Suprapubic skin (tissue), 4 donors: ENCODE results near the gene FAM53A. TPM values are rescaled to one million over a fixed set of nuclear protein-coding genes. Genes with fewer than 3 reads are reported as not detected.

Experiments used
- DNase-seq, 2 donors: peaks; one replicate each; pipeline ENCODE4 v3.0.0-alpha.2; 2019; ENCODE audit warnings: low spot score in 2 of 2
- H3K27ac ChIP-seq: fragments of 200-600 bp; sonication (generic); one replicate; pipeline ENCODE4 v1.5.1; 2019
- H3K27me3 ChIP-seq: fragments of 200-600 bp; sonication (generic); one replicate; pipeline ENCODE4 v1.5.1; 2019
- H3K36me3 ChIP-seq: fragments of 200-600 bp; sonication (generic); one replicate; pipeline ENCODE4 v1.5.1; 2019
- H3K4me1 ChIP-seq: fragments of 200-600 bp; sonication (generic); one replicate; pipeline ENCODE4 v1.5.1; 2019
- H3K4me3 ChIP-seq: fragments of 200-600 bp; sonication (generic); one replicate; pipeline ENCODE4 v1.5.1; 2019; ENCODE audit warnings: mild to moderate bottlenecking
- H3K9me3 ChIP-seq: fragments of 200-600 bp; sonication (generic); one replicate; pipeline ENCODE4 v1.5.1; 2019
- EP300 ChIP-seq: sonication (generic); formaldehyde crosslinking; IDR thresholded peaks from one replicate; pipeline ENCODE4 v1.6.1; 2017; ENCODE audit warnings: antibody characterized with exemption
- POLR2A ChIP-seq, 2 donors: fragments of 450-650 bp; IDR thresholded peaks; one replicate each; pipeline ENCODE4 v1.6.1; 2017; ENCODE audit warnings: antibody characterized with exemption in 2 of 2, mild to moderate bottlenecking in 2 of 2, moderate library complexity in 2 of 2
- POLR2AphosphoS5 ChIP-seq, 3 donors: sonication (generic); formaldehyde crosslinking; IDR thresholded peaks; one replicate each; pipeline ENCODE4 v1.6.1; 2017; ENCODE audit warnings: antibody characterized with exemption in 3 of 3
- WGBS: methylation state at CpG from one replicate; pipeline ENCODE4 v1.1.5; 2018; 5-methylcytosine and 5-hydroxymethylcytosine counted together
- total RNA-seq, 4 donors: library from RNA; depleted of rRNA; stranded (reverse); fragments of >200 nt; gene quantifications; one replicate each; pipeline ENCODE4 v1.1.0, GENCODE V29; 2016
- TF ChIP-seq, protein P1 (sequence below), 2 donors: fragments of 200-600 bp in 1 of 2; fragments of 450-650 bp in 1 of 2; sonication (generic) in 1 of 2; IDR thresholded peaks; one replicate each; pipeline ENCODE4 v1.5.1; 2016 to 2019; ENCODE audit warnings: antibody characterized with exemption in 2 of 2, mild to moderate bottlenecking in 1 of 2, moderate library complexity in 1 of 2

The FAM53A gene
- total RNA-seq, 4 donors from 2014 or later: 2.2 to 8.0 (median 4.9) TPM

DNA sequence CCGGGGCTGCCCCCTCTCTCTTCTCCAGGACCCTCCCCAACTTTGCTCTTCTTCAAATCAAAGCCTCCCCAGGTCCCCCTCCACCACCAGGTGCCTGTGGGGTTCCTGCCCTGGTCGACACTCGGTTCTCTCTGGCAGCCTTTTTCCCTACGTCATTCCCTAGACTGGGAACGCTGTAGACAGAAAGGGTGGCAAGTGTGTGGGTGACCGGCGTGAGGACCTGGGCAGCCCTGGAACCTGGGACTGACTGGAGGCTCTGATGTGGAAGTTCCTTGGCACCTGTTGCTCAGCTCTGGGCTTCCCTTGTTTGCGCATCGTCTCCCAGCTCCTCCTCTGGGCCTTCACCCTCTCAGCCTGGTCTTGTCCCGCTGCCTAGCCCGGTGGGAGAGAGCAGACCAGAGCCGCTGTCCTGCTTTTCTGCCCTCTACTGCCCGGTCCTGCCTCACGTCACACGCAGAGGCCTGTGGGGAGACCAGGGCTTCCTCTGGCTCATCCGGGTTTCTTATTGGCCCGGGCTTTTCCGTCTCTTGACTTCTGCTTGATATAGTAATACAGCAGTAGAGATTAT is 38.5 kb upstream of the FAM53A start:
- peak in 1 of 2 donors; percentile 63 for DNase-seq
- Histone ChIP-seq H3K27ac (peak overlapping the region; percentile 42), H3K4me1 (peaks cover 62% of the 10 kb centered on the region), H3K4me3 (peak overlapping the region; percentile 90), H3K9me3 (no peaks in the 10 kb centered on the region), H3K36me3 (peaks cover 4% of the 10 kb centered on the region), H3K27me3 (no peaks in the 10 kb centered on the region)
- TF ChIP-seq, protein P1, sequence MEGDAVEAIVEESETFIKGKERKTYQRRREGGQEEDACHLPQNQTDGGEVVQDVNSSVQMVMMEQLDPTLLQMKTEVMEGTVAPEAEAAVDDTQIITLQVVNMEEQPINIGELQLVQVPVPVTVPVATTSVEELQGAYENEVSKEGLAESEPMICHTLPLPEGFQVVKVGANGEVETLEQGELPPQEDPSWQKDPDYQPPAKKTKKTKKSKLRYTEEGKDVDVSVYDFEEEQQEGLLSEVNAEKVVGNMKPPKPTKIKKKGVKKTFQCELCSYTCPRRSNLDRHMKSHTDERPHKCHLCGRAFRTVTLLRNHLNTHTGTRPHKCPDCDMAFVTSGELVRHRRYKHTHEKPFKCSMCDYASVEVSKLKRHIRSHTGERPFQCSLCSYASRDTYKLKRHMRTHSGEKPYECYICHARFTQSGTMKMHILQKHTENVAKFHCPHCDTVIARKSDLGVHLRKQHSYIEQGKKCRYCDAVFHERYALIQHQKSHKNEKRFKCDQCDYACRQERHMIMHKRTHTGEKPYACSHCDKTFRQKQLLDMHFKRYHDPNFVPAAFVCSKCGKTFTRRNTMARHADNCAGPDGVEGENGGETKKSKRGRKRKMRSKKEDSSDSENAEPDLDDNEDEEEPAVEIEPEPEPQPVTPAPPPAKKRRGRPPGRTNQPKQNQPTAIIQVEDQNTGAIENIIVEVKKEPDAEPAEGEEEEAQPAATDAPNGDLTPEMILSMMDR (IDR thresholded peaks at IDR 0.05): no peak
- TF ChIP-seq POLR2A (IDR thresholded peaks at IDR 0.05): no peak
- TF ChIP-seq POLR2AphosphoS5 (IDR thresholded peaks at IDR 0.05): no peak
- TF ChIP-seq EP300: no peak
- 61% methylated on average over 18 of the region's 18 CpGs for WGBS

DNA sequence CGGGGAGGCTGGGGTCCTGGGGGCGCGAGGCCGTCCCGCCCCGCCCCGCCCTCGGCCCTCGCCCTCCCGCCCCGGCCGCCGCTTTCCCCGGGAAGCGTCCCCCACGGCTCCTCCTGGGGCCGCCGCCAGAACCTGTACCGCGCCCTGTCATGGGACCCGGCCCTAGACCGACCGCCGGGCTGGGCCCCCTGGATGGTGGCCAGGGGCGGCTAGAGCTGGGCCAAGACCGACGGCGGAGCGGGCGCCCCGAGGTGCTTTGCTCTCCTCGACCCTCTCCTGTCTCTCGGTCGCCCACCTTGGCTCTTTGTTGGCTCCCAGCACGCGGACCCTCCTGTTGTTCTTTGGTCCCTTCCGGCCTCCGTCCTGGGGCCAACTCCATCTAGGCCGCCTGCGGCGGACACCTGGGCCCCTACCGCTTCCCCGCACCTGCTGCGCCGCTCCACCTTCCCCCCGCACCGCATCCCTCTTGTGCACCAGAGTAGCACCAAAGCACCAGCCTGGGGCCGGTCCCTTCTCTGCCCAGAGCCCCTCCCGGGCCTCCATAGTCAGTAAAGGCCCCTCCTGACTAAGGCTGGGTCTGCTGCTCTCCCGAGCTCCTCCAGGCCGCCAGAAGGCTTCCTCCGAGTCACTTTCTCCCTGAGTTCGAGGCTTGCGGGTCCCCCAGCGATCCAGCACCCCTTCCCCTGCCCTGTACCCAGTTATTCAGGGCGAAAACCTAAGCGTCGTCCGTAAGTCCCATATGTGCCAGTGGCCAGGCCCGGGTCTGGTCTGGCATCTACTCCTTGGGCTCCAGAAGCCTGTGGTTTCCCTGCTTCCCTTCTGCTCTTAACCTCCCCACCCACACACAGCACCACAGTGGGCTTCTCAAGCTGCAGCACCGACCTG is 37.8 kb upstream of the FAM53A start:
- H3K27ac ChIP-seq: peak overlapping the region; percentile 96
- peak overlapping the region; percentile 90 for H3K4me3 ChIP-seq
- DNase-seq: peak in 1 of 2 donors; percentile 66
- H3K27me3 ChIP-seq: no peaks in the 10 kb centered on the region
- TF ChIP-seq, protein P1 (IDR thresholded peaks at IDR 0.05): no peak
- no peak for TF ChIP-seq POLR2AphosphoS5 (IDR thresholded peaks at IDR 0.05)
- no peak for TF ChIP-seq EP300
- no peak for TF ChIP-seq POLR2A (IDR thresholded peaks at IDR 0.05)
- 6% methylated on average over 40 of the region's 61 CpGs for WGBS
- peaks cover 62% of the 10 kb centered on the region for H3K4me1 ChIP-seq
- no peaks in the 10 kb centered on the region for H3K9me3 ChIP-seq
- H3K36me3 ChIP-seq: peaks cover 12% of the 10 kb centered on the region

DNA sequence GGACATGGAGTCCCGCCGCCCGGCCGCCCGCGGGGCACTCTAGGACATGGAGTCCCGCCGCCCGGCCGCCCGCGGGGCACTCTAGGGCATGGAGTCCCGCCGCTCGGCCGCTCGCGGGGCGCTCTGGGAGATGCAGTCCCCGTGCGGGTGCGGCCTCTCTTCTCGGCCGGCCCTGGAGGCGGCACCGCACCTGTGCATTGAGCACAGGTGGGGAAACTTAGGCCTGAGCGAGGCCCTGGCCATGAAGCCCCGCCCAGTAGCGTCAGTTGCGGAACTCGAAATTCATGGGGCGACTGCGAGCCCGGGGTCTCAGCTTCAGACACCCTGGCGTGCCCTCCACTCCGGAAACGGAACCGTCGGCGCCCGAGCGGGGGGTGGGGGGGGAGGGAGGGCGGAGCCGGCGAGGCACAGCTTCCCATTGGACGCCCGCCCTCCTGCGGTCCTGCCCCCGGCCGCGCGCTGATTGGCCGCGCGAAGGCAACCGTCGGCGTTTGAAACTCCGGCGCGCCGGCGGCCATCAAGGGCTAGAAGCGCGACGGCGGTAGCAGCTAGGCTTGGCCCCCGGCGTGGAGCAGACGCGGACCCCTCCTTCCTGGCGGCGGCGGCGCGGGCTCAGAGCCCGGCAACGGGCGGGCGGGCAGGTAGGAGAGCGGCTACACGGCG is 37.0 kb upstream of the FAM53A start, which contains the start of the genes TACC3 and TMEM129:
TACC3 (plus strand) TSS at position 519 of the 663 bp plus-strand sequence. CDS start 1,901 bp downstream, outside the sequence.
TMEM129 (minus strand) TSS at position 321 of the 663 bp plus-strand sequence. CDS start 486 bp downstream, outside the sequence.
- 1% methylated on average over 16 of the region's 83 CpGs for WGBS
- peaks cover 60% of the 10 kb centered on the region for H3K4me1 ChIP-seq
- peak; percentile 95 to 96 for DNase-seq
- peak within 1 kb of the TSS; percentile 96 for H3K27ac ChIP-seq
- H3K9me3 ChIP-seq: no peaks in the 10 kb centered on the region
- H3K27me3 ChIP-seq: no peaks in the 10 kb centered on the region
- H3K36me3 ChIP-seq: peaks cover 12% of the 10 kb centered on the region
- no peak for TF ChIP-seq EP300
- TF ChIP-seq POLR2AphosphoS5 (IDR thresholded peaks at IDR 0.05): peak; percentile 45 to 68 (median 54)
- TF ChIP-seq, protein P1 (IDR thresholded peaks at IDR 0.05): no peak
- peak within 1 kb of the TSS; percentile 90 for H3K4me3 ChIP-seq

DNA sequence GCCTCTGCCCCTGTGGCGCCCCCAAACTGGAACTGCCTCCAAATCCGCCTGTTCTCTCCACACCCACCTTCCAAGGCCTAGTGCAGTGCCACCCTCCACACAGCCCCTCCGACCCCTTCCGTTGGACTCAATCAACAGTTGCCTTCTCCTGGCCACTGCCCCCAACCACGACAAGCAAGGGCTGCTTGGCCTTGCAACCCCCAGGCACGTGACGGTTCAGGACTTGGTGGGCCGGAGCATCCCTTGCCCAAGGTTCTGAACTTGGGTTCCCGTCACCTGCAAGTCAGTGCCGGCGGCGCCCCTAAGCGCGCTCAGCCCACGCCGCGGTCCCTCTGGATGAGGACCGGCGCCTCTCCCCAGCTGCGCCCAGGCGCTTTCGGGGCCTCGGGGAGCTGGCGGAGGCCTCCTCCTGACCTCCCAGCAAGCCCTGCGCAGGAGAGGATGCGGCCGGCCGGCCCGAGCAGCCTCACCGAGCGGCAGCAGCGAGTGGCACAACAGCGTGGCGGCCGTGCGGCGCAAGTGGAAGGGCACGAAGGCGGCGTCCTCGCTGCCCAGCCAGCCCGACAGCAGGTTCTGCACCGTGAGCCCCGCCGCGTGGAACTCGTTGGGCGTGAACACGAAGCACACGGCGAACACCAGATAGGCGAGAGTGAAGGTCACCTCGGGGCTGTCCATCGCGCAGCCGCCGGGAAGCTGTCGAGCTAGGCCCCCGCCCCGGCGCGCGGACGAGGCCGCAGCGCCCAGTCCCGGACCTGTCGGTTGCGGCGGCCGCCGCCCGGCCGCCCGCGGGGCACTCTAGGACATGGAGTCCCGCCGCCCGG is 36.3 kb upstream of the FAM53A start:
- H3K4me3 ChIP-seq: peak overlapping the region; percentile 90
- H3K4me1 ChIP-seq: peaks cover 64% of the 10 kb centered on the region
- H3K9me3 ChIP-seq: no peaks in the 10 kb centered on the region
- peaks cover 12% of the 10 kb centered on the region for H3K36me3 ChIP-seq
- H3K27me3 ChIP-seq: no peaks in the 10 kb centered on the region
- TF ChIP-seq POLR2A (IDR thresholded peaks at IDR 0.05) (no peak), POLR2AphosphoS5 (IDR thresholded peaks at IDR 0.05) (no peak), EP300 (no peak)
- TF ChIP-seq, protein P1 (IDR thresholded peaks at IDR 0.05): no peak
- peak overlapping the region; percentile 96 for H3K27ac ChIP-seq
- DNase-seq: no peak
- 14% methylated on average over 5 of the region's 79 CpGs for whole genome bisulfite sequencing
